Activated T-cell treated with anti-CD3 and anti-CD28 coated beads for 24 hours (primary cell): ENCODE measurements around the gene ZFYVE27.

Experiments
- DNase-seq: peaks from one replicate; pipeline ENCODE4 v3.0.0-alpha.2; 2020; ENCODE audit warnings: low read depth

ZFYVE27 gene

DNA sequence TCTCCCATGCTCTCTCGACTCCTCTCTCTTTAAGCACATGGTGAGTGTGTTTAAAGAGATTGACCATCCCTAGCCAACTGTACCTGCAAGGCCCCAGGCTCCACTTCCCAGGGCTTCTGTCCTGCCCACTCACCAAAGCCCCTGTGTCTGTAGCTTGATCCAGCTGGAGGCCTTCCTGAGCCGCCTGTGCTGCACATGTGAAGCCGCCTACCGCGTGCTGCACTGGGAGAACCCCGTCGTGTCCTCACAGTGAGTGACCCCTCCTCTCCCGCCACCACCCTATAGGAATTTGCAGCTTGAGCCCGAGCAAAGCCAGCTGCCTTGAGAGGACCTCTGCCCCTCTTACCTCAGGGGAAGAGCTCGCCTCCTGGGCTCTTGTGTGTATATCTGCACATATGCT is 11.2 kb downstream of the ZFYVE27 start:
- DNase-seq, result no peak

DNA sequence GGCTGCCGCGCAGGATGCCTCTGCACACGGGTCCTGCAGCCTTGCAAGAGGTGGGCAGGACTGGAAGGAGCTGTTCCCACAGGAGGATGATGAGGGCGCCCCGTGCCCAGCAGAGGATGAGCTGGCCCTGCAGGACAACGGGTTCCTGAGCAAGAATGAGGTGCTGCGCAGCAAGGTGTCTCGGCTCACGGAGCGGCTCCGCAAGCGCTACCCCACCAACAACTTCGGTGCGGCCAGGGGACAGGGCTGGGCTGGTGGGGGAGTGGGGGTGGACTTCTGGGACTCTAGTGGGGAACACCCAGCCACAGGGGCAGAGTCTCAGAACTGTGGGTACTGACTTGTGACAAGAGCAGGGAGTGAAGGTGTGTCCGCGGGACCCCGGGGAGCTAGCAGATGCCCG is 16.0 kb downstream of the ZFYVE27 start:
- DNase-seq, result no peak

DNA sequence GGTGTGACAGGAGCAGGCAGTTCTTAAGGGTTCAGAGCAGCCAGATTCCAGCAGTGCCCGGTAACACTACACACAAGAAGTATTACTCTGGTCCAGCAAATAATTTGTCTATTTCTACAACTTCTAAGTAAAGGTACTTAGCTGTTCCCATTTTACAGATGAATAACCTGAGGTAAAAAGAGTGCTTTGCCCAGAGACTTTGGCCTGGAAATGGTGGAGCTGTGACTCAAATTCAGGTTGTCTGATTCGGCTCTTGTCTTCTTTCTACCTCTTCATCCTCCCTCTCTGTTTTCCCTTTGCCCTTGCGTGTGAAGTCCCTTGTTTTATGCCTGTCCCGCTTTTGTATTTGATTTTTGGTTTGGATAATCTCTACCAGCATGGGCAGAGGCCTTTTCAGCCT is 17.8 kb downstream of the ZFYVE27 start:
- DNase-seq, result no peak

DNA sequence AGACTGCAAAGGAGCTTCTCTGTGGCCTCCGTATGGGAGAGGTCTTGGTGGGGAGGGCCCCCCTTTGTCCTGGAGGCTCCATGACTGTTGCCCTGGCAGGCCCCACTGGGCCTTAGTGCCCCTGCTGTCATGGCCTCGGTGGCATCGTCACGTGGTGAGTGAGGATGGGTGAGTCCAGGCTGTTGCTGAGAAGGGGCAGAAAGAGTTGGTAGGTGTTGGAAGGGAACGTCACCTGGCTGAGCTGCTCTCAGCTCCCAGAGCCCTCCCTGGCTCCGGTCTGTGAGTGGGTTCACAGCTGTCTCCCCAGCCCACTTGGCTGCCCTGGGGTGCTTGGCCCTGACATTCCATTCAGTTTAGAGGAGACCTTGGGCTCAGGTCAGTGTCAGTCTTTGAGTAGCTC is 18.8 kb downstream of the ZFYVE27 start:
- DNase-seq, result no peak

DNA sequence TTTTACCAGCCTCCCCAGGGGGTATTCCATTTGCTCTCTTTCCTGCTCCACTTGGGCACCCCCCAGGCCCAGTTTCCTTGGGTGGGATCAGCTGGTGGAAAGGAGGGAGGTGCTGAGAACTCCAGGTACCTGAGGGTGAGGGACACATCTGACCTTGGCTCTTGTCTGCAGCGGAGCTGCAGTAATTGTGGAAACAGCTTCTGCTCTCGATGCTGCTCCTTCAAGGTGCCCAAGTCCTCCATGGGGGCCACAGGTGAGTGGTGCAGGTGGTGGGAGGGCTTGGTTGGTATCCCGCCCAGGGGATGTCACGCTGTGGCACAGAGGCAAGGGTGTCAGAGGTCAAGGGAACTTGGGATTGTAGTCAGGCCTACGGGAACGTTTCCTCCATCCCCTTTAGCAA is 20.5 kb downstream of the ZFYVE27 start:
- DNase-seq, result no peak

DNA sequence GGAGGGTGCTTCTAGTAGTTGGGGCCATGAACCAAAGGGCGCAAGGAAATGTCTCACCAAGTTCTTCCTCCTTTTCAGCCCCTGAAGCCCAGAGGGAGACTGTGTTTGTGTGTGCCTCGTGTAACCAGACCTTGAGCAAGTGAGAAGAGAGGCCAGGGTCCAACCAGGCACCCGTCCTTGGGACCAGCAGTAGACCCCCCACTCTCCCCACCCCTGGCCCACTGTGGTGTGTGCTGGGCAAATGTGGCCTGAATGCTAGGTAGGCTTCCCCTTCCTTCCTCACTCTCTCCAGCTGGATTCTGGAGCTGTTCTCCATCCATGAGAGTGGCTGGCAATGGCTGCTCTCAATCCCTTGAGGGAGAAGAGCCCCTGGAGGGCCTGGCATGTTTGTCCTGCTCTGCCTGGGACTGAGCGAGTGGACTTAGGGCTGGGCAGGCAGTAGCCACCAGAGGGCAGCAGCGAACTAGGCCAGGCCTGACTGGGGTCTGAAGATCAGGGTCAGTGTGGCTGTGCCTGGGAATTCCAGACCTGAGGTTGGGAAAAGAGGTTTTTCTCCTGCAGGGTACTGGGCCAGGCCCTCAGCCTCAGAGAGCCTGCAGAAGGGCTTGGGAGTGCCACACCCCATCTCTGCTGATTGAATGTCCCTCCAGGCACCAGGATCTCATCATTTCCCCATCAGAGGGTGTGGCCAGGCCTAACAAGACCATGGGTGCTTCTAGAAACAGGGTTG is 22.4 kb downstream of the ZFYVE27 start:
- DNase-seq, result no peak

DNA sequence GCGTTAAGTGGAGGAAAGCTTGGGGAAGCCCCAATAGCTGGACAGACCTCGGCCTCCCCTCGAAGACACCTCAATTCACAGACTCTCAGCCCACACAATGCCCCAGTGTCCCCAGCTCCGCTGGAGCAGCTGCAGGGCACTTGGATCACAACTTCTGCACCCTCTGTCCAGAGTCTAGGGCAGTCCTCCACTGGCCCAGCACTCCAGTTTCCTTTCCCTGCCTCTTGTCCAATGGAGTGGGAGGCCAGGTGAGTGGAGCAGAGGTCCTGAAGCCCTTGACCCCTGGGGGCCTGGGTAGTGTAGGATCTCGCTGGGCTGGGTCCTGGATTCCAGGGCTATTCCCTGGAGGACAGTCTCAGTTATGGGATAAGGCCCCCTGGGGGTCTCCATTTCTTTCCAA is 23.0 kb downstream of the ZFYVE27 start:
- DNase-seq, result no peak

DNA sequence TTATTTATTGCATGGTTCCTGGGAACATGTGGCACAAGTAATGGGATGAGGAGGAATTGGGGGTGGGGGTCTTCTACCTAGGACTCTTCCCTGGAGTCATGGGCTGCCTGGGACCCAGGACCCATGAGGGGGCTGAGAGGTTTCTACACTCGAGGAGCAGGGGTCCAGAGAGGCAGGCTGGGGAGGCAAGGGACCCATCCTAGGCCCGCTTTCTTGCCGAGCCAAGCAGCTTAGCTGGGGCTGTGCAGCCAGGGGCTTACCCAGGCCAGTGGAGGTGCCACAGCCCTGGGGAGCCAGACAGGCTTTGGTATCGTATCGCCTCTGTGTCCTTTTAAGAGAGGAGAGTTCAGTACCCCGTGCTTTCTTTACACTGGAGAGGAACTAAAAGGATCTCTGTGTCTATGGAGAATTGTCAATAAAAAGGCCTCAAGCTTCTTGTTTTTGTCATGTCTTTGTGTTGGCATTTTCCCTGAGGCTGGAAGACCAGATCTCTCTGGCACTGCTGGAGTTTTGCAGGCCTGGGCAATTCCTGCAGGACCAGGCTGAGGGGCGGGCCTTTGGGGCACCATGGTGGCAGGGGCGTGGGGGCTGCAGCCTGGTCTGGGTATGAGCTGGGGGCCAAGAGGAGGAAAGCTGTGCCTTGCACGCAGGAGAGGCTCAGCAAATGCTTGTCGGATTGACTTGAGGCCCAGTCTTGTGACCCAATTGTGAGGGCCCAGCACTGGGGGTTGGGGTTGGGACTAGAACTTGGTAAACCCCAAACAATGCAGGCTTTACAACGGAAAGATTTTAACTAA is 23.7 kb downstream of the ZFYVE27 start:
- no peak for DNase-seq

DNA sequence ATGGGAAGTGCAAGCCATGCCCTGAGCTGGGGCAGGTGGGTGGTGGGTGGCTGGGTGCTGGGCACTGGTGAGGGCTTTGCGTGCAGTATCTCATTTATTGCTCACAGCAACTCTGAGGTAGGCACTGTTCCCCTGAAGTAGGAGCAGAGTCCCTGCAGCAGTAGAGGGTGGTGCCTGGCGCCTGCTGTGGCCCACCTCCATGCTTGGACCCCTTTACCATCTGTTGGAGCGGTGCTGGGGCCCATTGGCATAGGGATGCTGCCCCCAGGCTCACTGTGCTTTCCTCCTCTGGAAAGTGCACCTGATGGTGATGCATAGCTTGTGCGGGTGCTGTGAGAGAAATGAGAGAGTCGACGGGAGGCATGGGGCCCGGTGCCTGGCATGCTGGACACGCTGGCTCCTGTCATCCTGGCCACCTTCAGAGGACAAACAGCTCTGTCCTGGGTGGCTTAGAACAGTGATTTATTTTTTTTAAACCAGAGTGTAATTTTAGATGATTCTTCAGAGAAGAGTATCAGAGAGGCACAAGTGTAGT is 24.5 kb downstream of the ZFYVE27 start:
- DNase-seq, result no peak

DNA sequence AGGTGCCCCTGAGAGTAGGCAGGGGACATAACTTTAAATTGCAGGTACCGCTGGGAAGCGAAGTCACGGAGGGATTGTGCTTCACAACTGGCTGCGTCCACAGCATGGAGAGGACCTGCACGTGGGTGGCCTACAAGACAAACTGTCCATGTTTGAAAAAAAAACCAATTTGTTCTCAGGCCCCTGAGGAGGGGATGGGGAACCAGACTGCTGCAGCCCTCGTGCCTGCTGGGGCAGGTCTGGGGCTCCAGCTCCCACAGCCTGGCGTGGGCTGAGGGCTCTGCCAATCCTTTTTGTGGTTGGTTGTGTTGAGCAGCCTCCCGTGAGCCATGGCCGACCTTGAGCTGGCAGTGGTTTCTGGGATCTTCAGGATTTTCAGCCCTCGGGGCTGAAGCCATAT is 25.1 kb downstream of the ZFYVE27 start:
- no peak for DNase-seq

DNA sequence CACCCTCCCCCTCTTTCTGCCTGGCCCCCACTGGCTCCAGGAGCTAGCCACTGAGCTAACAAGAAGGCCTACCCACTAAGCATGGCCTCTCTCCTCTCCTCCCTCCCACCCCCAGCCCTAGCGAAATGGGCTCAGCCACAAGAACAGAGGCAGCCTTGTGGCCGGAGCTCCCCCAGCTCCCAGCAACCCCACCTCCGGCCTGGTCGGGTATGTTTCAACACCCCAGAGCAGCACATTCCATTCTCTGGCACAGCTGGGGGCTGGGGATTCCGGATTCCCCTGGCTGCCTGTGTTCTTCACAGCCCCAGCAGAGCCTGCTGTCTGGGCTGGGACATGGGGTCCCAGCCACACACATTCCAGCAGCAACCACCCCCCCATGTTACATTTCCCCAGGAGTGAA is 25.9 kb downstream of the ZFYVE27 start:
- no peak for DNase-seq

DNA sequence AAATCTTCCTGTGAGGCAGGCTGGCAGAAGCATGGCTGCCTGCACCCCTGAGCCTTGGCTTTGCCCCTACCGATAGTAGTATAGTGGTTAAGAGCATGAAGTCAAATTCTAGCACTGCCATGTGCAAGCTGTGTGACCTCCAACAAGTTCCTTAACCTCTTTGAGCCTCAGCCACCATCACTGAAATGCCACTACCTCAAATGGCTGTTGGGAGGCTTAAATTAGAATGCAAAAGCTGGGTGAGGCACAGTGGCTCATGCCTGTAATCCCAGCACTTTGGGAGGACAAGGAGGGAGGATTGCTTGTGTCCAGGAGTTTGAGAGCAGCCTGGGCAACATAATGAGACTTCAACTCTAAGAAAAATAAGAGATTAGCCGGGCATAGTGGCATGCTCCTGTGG is 26.5 kb downstream of the ZFYVE27 start:
- no peak for DNase-seq

DNA sequence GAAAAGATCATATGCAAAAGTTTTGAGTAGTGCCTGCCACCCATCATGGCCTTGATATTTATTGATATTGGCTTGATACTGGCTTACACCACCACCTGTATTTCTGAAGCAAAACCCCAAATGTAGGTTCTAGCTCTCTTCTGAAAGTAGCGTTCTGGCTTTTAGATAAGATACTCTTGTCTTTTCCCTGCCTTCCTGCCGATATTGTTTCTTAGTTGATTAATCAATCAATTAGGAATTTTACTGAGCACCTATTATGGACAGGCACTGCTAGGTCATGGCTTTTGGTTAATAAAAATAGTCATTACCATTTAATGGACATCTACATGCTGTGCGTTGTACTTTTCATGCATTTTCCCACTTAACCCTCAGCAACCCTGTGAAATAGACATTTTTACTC is 27.0 kb downstream of the ZFYVE27 start:
- no peak for DNase-seq

DNA sequence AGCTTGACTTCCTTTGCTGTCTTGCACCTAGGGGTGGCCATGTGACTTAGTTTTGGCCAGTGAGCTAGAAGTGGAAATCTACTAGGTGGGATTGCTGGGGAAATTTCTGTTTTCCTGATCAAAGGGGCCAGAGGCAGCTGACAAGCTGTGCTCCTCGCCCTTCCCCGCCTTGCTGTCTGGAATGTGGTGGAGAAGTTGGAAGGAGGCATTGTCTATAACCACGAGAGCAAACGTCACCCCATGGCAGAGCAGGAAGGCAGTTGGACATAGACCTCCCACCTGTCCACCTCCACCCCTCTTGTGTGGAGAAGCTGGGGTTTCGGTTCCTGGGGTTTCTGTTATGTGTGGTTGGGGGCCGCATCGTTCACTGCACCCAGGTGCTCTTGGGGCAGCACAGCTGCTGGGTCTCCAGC is 27.6 kb downstream of the ZFYVE27 start:
- DNase-seq, result no peak

DNA sequence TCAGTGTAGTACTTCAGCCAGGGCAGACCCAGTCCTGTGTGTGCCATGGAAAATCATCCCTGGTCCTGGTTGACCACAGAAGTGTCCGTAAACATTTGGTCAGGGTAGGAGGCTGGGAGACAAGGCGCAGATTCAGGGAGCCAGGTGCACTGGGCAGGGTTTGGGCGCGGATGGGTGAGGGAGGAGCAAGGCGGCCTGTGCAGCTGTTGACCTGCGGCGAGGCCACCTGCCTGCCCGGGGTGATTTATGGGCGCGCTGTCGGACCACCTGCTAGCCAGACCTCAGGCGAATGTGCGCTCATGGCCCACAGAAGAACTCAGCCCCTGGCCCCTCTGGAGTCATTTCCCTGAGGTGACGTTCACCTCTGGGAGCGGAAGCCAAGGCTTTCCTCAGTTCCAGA is 28.3 kb downstream of the ZFYVE27 start:
- DNase-seq, result no peak

DNA sequence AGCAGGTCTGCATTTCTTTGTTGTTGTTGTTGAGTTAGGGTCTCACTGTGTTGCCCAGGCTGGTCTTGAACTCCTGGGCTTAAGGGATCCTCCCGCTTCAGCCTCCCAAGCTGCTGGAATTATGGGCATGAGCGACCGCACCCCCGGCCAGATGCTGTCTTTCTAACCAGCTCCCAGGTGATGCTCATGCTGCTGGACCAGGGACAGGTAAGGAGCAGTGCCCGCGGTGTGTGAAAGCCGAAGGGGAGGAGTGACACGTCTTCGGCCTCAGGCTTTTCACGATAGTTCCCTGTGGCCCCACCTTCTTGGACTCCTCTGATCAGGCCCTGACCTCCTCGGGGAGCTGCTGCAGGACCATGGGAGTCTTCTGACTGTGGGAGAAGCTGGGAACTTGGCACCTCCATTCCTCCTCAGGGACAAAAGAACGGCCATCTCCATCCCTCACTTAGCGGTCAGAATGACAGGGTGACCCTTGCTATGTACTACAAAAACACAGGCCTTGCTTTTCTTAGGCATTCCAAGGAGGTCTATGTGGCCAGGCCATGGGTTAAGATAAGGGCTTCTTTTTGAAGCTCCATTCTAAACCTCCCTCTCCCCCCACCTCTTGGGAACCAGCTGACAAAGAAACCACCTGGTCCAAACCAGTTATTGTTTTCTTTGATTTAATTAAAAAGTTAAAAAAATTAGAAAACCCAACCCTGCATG is 29.3 kb downstream of the ZFYVE27 start:
- no peak for DNase-seq

DNA sequence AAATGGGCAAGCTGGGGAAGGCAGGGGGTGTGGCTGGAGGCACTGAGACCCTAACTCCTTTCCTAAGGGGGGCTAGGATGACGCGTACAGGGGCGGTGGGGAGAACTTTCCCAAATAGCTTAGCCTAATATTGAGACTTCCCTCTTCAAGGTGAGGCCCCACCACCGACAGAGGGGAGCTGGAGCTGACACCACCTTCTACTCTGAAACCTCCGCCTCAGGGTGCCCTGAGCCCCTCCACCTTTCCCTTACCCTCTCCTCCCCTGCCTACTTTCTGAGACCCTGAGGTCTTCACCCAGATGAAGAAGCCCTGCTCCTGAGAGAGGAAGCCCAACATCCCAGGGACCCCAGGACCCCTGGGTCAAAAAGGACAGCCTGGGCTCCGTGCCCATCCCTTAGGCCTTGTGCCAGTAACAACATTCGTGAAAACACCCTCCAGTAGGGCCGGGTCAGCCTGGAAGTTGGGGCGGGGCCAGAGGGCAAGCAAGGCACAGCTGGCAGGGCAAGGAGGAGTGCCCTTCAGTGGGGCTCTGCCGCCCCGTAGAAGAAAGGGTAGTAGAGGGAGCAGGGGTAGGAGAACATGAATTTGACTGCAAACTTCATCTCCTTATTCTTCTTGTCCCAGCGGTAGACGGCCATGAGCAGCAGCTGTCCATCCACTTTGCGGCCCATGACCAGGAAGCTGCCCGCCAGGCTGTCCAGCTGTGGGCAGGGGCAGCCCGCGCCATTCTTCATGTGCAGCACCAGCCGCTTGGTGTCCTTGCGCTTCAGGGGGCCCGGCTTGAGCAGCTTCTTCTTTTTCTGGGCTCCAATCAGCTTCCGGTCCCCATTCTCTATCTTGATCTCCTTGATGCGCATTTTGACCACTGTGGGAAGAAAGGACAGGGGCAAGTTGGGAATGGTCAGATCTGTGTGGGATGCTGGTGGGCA is 30.3 kb downstream of the ZFYVE27 start:
- DNase-seq, result no peak

DNA sequence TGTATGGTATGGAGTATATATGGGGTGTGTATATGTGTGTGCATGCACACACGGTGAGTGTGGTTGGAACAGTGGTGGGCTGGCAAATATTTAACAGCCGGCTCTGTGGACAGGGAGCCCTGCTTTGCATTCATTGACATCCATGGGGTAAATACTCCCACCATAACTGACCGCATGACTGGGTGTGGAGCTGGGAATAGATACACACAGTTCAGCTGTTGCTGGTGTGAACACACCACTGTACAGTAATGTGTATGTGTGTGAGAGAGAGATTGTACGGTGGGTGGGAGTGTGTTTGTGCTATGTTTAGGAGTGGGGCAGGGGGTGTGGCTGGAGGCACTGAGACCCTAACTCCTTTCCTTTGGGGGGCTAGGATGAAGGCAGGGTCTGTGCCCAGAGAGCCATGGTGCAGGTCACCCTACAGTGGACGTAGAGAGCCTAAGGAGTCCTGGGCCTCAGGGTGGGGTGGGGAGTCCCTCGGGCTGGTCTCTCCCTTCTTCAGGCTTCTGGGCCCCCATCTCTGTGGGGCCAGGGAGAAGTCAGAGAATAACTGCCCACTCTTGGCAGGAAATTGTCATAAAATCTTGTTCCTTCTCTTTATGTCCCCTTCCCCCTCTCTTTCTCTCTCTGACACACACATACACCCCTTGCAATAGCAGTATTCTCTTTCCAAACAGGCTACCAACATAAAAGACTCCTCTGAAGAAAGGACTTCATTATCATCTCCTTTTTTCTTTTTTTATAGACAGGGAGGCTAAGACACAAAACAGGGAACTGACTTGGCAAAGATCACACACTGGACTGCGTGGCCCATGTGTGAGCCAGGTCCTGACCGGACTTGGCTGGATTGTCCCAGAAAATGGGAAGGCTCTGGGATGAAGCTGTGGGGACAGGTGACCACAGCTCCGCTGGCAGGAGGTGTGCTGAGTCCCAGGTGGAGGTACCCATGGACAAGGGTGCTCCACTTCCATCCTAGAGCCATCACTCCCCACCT is 31.7 kb downstream of the ZFYVE27 start:
- no peak for DNase-seq

DNA sequence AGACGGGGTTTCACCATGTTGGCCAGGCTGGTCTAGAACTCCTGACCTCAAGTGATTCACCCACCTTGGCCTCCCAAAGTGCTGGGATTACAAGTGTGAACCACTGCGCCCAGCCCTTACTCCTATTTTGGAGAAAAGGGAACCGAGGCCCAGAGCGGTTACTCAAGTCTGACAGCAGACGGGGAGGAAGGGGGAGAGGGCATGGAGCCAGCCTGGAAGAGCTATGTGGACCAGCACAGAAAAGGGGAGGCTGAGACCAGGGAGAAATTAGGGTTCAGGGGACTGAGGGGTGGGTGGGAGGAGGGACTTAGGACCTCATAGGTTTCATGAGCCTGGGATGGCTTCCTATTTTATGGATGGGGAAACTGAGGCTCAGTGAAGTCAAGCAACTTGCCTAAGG is 33.3 kb downstream of the ZFYVE27 start:
- no peak for DNase-seq
